ENCODE data around the gene RND1.

- TF ChIP-seq CTCF (IDR thresholded peaks at IDR 0.05) (no peak), POLR2A (IDR thresholded peaks at IDR 0.05) (no peak)
These were observed 17.3 kb upstream of the RND1 start for GRCh38 chr12:48882972-48883304.

Data from lower leg skin (tissue), 3 donors.